RPMI7951 (cell line): Measurements from ENCODE around the gene GIPC2. TPM values are rescaled to one million over a fixed set of nuclear protein-coding genes. Genes with fewer than 3 reads are reported as not detected.

Source experiments
- DNase-seq: peaks from one replicate; pipeline ENCODE4 v3.0.0-alpha.2; 2012; ENCODE audit warnings: low read depth
- total RNA-seq: library from RNA; depleted of rRNA; stranded (reverse); fragments of >200 nt; shearing (Covaris generic); gene quantifications from 2 replicates; pipeline ENCODE4 v1.2.3, GENCODE V29; 2014; rRNA removed

Gene GIPC2
- total RNA-seq, 1 experiment from 2014 or later: under 0.01 TPM

DNA sequence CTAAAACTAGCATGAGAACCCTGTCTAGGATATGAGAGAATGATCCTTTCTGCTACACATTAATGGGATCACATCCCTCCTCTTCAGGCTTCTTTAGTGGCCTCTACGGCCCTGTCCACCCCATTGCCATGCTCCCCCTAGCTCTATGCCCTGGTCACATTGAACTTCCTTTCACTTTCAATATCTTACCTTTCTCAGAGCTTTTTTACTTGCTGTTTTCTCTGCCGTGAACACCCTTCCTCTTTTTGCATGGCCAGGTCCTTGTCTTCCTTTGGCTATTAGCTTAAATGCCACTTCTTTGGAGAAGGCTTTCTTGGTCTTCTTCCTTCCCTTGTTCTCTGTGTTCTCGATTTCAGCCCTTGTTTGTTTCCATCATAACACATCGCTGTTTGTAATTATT lies 97.4 kb downstream of the GIPC2 start:
- DNase-seq: peak; percentile 49

DNA sequence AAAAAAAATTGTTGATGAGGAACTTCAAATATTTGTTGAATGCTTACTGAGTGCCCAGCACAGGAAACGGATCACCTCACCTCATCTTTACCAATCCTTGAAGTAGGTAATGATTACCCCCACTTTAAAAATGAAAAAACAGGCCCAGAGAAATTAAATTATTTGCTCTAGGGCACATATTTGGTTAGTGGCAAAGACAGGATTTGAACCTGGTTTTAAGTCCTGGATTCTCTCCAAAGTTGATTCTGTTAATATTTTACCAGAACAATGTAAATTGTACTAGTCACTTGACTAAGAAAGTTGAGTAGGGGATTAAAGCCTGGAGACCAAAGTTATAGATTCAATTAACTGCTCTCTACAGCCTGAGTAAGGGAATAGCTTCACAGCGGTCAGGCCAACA lies 97.9 kb downstream of the GIPC2 start:
- no peak for DNase-seq

DNA sequence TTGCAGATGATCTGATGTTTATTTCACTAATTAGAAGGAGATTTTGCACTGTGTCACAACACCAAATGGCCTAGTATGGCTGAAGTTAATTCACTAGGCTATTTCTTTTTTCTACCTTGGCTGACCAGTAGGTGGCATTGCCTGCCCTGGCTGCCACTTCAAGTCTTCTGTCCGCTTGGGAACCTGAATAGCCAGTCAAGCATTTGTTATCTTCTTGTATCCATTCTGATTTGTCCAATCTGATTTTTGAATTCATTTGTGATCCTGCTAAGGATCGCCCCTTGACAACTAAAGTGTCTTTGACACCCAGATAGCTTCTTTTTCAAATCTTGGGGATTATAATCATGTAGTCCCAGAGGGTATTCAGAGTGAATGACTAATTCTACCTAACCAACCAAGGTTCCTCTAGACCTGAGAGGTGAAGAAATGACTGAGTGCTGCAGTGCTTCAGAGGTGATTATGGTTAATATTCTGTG lies 99.4 kb downstream of the GIPC2 start:
- DNase-seq: peak; percentile 80

DNA sequence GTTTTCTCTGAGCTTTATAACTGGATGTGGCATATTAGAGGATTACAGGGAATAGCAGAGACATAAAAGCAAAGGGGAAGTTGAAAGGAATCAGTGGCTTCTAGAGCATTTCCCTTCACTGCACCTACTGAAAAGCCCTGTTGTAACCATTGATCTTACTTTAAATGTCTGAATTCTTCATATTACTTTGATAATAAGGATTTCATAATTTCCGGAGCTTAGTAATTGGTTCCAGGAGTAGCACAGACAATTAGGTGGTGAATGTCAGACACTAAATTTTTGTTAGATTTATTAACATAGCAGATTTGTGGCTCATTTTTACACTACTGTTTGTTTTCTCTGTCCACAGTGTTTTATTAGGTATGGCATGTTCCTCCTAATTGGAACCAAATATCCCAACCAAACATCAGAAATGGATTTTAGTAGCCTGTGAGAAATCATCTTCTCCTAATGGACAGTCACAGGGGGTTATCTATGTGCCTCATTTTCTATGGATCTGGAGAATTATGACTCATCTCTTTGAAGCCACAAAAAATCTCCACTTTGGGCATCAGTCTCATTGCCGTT lies 100.5 kb downstream of the GIPC2 start:
- DNase-seq: peak; percentile 76

DNA sequence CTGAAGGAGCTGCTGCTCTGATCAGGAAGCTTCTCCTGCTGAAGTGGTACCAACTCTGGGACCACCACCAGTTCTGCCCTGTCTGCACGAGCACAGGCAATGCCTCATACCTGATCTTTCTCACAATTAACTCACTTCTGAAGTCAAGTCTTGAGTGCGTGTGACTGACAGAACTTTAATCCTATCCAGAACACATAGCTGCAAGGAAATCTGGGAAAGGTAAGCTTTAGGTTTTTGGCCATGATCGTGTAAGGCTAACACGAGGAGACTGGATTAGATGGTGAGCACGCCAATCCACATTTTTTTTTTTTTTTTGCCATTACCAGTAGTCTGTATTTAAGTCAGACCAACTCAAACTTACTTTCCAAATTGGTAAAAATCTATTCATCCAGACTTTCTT lies 101.3 kb downstream of the GIPC2 start:
- no peak for DNase-seq

DNA sequence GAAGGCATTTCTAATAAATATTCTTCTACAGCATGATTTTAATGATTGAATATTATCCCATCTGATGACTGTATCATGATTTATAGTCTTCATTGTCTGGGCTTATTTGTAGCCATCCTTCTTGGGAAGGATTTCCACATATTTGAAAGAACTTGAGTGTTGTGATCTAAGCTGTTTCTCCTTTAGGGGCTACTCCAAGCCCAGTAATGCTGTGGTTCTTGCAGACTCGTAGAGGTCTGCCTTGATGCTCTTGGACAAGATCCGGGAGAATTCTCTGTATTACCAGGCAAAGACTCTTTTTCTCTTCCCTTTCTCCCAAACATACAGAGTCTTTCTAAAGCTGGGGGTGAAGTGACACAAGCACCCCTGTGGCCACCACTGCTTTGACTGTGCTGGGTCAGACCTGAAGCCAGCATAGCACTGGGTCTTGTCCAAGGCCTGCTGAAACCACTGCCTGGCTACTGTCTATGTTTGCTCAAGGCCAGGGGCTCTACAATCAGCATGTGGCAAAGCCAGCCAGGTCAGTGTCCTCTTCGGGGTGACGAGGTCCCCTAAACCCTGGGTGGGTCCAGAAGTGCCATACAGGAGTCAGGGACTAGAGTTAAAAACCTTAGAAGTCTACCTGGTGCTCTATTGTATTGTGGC lies 107.4 kb downstream of the GIPC2 start:
- DNase-seq: no peak

DNA sequence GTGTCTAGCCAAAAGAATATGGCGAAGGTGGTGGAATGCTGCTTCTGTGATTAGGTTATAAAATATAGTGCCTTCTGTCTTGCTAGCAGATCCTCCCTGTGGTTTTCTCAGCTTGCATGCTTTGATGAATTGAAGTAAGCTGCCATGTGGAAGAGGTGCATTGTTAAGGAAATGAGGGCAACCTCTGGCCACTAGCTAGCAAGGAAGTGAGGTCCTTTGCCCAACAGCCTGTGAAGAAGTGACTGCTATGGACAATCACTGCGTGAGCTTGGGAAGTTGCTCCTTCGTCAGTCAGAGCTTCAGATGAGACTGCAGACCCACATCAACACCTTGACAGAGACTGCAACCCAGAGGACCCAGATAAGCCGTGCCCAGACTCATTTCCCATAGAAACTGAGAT lies 109.4 kb downstream of the GIPC2 start:
- DNase-seq: no peak

DNA sequence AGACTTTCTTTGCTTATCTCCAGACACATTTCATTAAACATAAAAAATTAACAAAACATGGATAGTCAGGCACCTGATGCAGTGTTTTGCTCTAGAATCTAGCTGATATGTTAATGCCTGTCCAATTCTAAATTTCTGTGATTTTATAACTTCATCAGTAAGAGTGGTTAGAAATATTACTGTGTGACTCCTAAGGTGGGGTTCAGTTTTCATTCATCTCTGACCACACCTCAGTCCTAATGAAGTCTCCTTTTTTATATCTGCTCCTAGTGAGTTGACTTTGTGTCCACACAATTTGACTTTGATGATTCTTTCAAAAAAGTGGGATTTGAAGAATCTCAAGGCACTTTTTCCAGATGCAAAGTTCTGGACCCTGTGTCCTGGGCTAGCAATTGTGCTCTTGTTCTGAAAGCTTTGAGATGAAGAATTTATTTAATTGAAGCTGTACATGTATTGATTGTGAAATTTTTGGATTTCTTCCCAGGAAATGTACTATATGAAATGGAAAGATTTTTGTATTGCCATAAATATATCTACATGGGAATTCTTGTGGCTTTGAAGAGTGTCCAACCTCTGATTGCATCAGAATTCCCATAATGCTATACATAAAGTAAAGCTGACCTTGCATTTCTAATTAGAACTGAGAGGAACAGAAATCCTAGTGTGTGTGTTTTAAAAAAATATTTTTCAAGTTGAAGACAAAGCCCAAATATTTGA lies 111.2 kb downstream of the GIPC2 start:
- no peak for DNase-seq

DNA sequence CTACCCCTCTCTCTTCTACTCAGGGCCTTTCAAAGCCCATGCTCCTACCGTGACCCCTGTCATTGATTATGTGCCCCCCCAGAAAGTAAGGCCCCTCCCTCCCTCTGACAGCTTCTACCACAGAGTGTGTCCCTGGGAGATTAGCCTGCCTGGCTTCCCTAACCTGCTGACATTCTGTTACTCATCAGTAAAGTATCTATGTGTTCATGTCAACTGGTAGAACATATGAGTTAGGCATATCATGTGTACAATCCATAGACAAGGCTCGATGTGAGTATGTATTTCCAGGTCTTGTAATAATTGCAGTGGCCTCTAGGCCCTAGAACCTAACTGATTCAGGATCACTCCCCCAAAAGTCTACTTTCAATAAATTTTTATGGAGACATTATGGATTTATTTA lies 120.0 kb downstream of the GIPC2 start:
- no peak for DNase-seq

DNA sequence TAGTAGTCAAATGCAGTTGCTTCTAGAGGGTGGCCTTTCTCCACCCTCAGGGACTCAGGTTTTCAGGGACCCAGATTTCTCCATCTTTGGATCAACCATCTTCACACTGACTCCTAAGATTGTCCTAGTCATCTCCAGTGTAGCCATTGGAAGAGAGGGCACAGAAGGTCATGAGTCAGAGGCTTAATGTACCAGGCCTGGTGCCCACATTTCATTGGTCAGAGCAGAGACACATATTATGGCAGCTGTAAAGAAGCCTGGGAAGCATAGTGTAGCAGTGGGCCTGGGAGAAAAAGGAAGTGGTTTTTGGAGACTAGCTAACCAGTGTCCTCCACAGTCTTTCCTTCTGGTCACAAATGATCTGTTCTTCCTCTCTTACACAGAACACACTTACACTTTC lies 122.5 kb downstream of the GIPC2 start:
- DNase-seq: peak; percentile 62

DNA sequence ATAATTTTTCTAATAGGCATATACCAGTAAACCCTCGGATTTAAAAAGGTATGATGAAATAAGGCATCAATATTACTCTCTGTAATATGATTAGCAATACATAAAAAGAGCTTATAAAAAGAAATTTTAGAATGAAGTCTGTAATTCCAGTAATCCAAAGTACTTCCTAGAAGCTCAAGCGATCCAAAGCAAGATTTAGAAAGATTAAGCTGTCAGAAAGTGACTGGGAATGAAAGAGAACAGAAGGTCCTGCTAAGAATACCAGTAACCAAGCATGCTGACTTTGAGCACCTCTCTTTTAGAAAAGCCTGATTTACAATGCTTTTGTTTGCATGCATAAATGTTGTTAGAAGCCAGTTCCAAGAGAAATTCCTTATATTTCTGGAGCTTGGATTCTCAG lies 125.1 kb downstream of the GIPC2 start:
- DNase-seq: no peak

DNA sequence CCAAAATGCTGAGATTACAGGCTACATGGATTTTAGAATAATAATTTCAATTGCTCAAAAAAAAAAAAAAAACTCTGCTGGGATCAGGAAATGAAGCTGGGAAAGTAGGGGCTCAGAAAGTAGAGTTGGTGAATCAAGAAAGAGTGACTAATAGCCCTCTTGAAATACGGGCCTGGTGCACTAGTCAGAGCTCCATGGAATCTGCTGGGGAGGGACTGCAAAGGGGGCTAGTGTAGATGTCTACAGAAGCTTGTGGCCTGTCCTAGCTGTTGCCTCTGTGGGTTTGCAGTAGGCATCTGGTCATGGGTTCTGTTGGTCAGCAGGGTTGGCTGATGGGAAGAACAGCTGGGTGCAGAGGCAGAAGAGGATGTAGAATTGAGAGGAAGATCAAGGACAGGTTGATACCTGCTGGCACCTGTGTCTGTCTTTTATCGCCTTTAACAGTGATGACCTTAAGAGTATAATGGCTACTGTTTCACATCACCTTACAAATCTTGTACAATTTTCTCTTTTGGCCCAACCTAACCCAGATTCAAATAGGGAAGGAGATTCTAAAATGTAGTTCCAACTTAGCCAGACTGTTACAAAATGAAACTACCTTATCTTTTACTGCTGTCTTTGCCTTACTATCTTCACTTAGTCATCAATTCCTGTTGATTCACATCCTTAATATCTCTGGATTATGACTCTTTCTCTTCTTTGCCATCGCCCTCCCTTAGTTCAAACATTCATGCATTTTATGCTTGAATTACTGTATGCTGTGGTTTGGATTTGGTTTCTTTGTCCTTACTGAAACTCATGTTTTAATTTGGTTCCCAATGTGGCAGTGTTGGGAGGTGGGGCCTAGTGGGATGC lies 126.2 kb downstream of the GIPC2 start:
- DNase-seq: peak; percentile 87

DNA sequence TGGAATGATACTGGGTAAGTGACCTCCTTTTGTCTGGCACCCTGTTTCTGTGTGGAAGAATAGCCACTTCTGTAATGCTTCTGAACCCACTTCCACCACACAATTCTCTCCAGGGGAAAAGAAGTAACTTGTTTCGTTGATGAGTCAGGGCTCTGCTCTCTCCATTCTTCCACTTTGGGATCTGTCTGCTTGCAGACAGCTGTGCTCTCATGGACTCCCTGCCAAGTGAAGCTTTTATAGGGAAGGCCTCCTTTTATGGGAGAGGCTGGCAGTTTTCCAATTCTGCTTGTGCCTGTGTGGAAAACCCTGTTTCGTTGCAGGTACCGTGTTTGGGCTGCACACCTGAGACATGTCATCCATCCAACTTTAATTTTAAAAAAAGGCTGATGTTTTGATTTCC lies 130.7 kb downstream of the GIPC2 start:
- peak; percentile 97 for DNase-seq

DNA sequence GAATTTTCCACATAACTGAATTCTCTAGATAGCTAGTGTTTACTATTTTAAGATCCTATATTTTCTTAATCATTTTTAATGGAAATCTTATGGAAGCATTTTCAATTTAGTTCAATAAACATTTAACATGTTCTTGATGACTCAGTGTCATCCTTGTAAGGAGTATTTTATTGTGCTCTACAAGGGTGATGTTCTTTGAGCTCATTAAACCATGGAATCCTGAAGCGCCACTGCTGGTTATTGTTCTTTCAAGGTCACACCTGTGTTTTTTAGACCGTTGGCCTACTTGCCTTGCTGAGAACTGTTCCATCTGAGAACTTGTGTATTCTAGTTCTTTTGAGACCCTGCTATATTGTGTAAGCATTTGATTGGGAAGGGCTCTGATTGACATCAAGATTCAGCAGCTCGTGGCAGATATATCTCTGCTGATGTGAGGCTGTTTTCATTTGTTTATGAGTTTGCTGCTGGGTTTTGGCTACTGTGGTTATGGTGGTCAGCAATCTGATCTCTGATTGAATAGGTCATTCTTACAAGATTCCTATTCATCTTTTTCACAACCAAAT lies 132.0 kb downstream of the GIPC2 start:
- peak; percentile 19 for DNase-seq

DNA sequence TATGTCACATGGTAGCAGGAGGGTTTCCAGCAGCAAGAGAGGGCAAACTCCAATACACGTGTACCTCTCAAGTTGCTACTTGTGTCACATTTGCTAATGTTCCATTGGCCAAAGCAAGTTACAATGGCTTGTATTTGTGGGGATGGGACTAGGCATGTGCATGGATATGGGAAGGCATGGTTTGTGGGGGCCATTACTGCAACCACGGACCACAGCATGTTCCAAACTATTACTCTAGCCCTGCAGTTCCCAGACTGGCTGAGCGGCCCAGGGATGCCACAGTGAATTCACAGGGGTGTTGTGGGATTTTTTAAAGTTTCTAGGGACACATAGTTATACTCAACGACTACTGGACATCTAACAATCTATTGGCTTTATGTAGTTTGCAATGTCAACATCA lies 133.1 kb downstream of the GIPC2 start:
- no peak for DNase-seq

DNA sequence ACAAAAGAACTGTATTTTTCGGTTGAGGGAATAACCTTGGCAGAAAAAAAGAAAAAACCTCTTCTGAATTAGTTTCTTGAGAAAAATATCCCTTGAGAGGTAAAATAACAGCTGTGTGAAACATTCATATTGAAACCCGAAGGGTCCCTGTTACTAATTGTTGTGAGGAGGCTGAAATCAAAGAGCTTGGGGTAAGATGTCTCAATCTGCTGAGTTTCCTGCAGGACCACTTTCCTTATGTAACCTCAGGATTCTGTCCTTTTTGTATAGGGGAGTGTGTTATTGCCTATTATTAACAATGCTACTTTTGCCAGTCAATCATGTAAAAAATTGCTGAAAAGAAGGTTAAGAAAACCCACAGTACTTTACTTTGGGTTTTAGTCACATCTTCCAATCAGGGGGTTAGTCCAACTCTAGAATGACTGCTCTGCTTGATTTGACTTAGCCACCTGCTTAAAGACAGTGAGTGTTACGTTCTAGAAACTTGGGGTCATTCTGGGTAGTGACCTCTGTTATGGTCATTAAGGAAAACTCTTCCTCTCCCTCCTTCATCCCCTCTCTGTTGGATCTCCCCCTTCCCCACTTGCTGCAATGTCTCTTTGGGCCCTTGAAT lies 138.8 kb downstream of the GIPC2 start:
- DNase-seq: no peak

Other genes starting within 250 kb of the GIPC2 start
- 1.7 and 3.4 TPM in 2 replicates for gene NEXN, start 157.3 kb upstream of the GIPC2 start, total RNA-seq
- gene FUBP1, start 66.9 kb upstream of the GIPC2 start, total RNA-seq: 72.6 and 80.1 TPM in 2 replicates
- 40.1 and 53.8 TPM in 2 replicates for gene DNAJB4, start 41.0 kb upstream of the GIPC2 start, total RNA-seq